Cardiac muscle cell (in vitro differentiated cells and primary cell): Measurements from ENCODE around the gene DUSP9. TPM values are rescaled to one million over a fixed set of nuclear protein-coding genes. Genes with fewer than 3 reads are reported as not detected.

Source experiments
- DNase-seq, 2 donors: peaks; one replicate each; pipeline versions ENCODE4 v3.0.0 to v3.0.0-alpha.2; 2010 to 2017; ENCODE audit warnings: low read depth in 1 of 2, low spot score in 1 of 2
- H3K27ac ChIP-seq: fragments of 200-600 bp; sonication (generic); 2 replicates; pipeline ENCODE4 v1.5.1; 2016
- H3K27me3 ChIP-seq: fragments of 200-600 bp; sonication (generic); 2 replicates; pipeline ENCODE4 v1.6.0; 2016; ENCODE audit warnings: control low read depth
- H3K36me3 ChIP-seq: fragments of 200-600 bp; sonication (generic); 2 replicates; pipeline ENCODE4 v1.5.1; 2016; ENCODE audit warnings: control low read depth
- H3K4me1 ChIP-seq: fragments of 200-600 bp; sonication (generic); 2 replicates; pipeline ENCODE4 v1.8.1; 2017; ENCODE audit warnings: low read depth, mild to moderate bottlenecking, mixed run types
- H3K4me3 ChIP-seq: fragments of 200-600 bp; sonication (generic); 2 replicates; pipeline ENCODE4 v1.5.1; 2016; ENCODE audit warnings: mild to moderate bottlenecking
- H3K9me3 ChIP-seq: fragments of 200-600 bp; sonication (generic); 2 replicates; pipeline ENCODE4 v1.5.1; 2017; ENCODE audit warnings: low read depth, mild to moderate bottlenecking, control low read depth
- polyA plus RNA-seq: library from polyadenylated mRNA; unstranded; fragments of >200 nt; fragmentation: Nextera tagmentation; extraction: Ambion mirVana; gene quantifications from 2 replicates; pipeline ENCODE4 v1.2.1, GENCODE V29; 2016
- total RNA-seq: library from RNA; depleted of rRNA; stranded (reverse); fragments of >200 nt; gene quantifications from 2 replicates; pipeline ENCODE4 v1.2.3, GENCODE V29; 2016
- TF ChIP-seq, protein P1 (sequence below): IDR thresholded peaks from 2 replicates; pipeline ENCODE4 v1.5.1; 2012; ENCODE audit warnings: low read depth, mild to moderate bottlenecking, low read length

DUSP9 gene
- total RNA-seq, result 5.4 and 8.7 TPM in 2 replicates
- polyA plus RNA-seq, result 6.8 and 8.7 TPM in 2 replicates

GRCh38 chrX:153646620-153647373 is at the start of gene DUSP9:
DUSP9 (plus strand) TSS chrX:153647203; CDS start chrX:153647954, 751 bp downstream.
- H3K4me1 ChIP-seq, result no peaks in the 10 kb centered on the region
- H3K27me3 ChIP-seq, result peaks cover 63% of the 10 kb centered on the region
- no peaks in the 10 kb centered on the region for H3K36me3 ChIP-seq
- no peaks in the 10 kb centered on the region for H3K9me3 ChIP-seq
- TF ChIP-seq, protein P1, sequence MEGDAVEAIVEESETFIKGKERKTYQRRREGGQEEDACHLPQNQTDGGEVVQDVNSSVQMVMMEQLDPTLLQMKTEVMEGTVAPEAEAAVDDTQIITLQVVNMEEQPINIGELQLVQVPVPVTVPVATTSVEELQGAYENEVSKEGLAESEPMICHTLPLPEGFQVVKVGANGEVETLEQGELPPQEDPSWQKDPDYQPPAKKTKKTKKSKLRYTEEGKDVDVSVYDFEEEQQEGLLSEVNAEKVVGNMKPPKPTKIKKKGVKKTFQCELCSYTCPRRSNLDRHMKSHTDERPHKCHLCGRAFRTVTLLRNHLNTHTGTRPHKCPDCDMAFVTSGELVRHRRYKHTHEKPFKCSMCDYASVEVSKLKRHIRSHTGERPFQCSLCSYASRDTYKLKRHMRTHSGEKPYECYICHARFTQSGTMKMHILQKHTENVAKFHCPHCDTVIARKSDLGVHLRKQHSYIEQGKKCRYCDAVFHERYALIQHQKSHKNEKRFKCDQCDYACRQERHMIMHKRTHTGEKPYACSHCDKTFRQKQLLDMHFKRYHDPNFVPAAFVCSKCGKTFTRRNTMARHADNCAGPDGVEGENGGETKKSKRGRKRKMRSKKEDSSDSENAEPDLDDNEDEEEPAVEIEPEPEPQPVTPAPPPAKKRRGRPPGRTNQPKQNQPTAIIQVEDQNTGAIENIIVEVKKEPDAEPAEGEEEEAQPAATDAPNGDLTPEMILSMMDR, result no peak
- peak; percentile 37 to 69 for DNase-seq
- H3K27ac ChIP-seq, result no peak within 1 kb of the TSS
- peak within 1 kb of the TSS; percentile 0 for H3K4me3 ChIP-seq

DNA sequence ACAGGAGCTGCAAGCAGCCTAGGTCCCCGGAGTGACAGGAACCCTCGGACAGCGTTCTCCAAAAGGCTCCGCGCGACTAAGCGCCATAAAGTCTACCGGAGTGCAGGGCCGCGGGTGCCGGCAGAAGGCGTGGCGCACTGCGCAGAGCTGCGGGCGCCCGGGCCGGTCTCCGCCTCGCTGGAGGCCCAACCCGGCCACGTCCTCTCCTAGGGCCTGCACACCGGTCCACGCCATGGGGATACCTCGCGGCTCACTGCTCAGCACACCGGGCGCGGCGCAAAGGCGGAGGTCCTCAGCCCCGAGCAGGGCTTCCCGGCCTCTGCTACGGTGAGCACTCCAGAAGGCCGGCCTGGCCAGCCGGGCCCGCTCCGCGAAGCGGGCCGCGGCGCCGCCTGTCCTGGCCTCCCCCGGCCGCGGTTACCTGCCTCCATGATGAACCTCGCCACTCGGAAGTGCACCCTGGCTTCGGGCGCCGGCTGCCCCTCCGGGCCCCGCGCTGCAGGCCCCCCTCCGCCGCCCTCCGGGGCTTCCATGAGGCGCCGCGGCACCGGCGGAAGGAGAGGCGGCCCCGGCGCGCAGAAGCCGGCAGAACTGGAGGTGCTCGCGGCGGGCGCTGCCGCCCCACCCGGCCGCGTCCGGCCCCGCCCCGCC is 48.3 kb upstream of the DUSP9 start, which contains the start of gene CCNQ:
CCNQ (minus strand) TSS at position 599 of the 651 bp plus-strand sequence; CDS start at position 533, 66 bp downstream.
- TF ChIP-seq, protein P1, result no peak
- Histone ChIP-seq H3K4me1 (no peaks in the 10 kb centered on the region), H3K9me3 (no peaks in the 10 kb centered on the region), H3K4me3 (peak within 1 kb of the TSS; percentile 72), H3K27ac (peak within 1 kb of the TSS; percentile 62), H3K27me3 (no peaks in the 10 kb centered on the region), H3K36me3 (no peaks in the 10 kb centered on the region)
- peak; percentile 32 to 51 for DNase-seq

- H3K27ac ChIP-seq, result peak overlapping the region; percentile 39
- peak; percentile 88 to 92 for DNase-seq
- H3K4me3 ChIP-seq, result peak overlapping the region; percentile 72
Observed at GRCh38 chrX:153599192-153600031, 47.6 kb upstream of the DUSP9 start.

GRCh38 chrX:153600032-153600373 is 47.0 kb upstream of the DUSP9 start:
- H3K27me3 ChIP-seq, result no peaks in the 10 kb centered on the region
- H3K27ac ChIP-seq, result no peak overlapping the region
- no peaks in the 10 kb centered on the region for H3K9me3 ChIP-seq
- TF ChIP-seq, protein P1, result no peak
- peak in 1 of 2 donors; percentile 22 for DNase-seq
- no peaks in the 10 kb centered on the region for H3K36me3 ChIP-seq
- H3K4me3 ChIP-seq, result peak overlapping the region; percentile 72
- H3K4me1 ChIP-seq, result no peaks in the 10 kb centered on the region

More at GRCh38 chrX:153599192-153600031, 47.6 kb upstream of the DUSP9 start:
- no peaks in the 10 kb centered on the region for H3K9me3 ChIP-seq
- no peaks in the 10 kb centered on the region for H3K27me3 ChIP-seq
- no peaks in the 10 kb centered on the region for H3K36me3 ChIP-seq
- TF ChIP-seq, protein P1, result no peak
- no peaks in the 10 kb centered on the region for H3K4me1 ChIP-seq

DNA sequence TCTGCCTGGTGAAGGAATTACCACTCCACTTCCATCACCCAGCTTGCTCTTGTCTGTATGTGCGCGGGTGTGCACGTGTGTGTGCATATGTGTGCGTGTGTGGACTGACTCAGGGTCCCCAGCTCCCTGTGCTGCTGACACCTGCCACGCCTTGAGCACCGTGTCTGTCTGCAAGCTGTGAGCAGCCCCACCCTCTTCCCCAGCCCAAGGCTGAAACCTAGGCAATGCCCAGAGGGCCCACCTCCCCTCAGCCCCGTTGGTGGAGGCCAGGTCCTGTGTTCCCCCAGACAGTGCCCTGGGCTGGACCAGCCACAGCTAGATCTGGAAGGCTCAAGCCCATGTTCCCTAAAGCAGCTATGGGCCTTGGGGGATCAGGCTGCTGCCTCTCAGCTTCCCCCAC is 46.1 kb upstream of the DUSP9 start:
- Histone ChIP-seq H3K27ac (no peak overlapping the region), H3K36me3 (no peaks in the 10 kb centered on the region), H3K4me3 (no peak overlapping the region), H3K4me1 (no peaks in the 10 kb centered on the region), H3K27me3 (peaks cover 2% of the 10 kb centered on the region), H3K9me3 (no peaks in the 10 kb centered on the region)
- no peak for DNase-seq
- TF ChIP-seq, protein P1, result no peak
